HG03575 (cell line): ENCODE results near the gene TGFB3.
"Not testable (repeated sequence)": the region's sequence is repeated elsewhere in the genome, so short reads cannot be mapped to it uniquely, and the experiment has no call there.

ENCODE experiments used
- ATAC-seq: cut with Tn5 transposase; IDR thresholded peaks from one replicate; pipeline ENCODE4 v1.9.1; 2021; ENCODE audit not compliant: unreplicated experiment, insufficient number of reproducible peaks, low FRiP score; ENCODE audit errors: extremely low read depth

TGFB3 gene

GRCh38 chr14:75981426-75982265, at the start of gene TGFB3:
TSS of gene TGFB3 (minus strand) at chr14:75981995. CDS start at chr14:75980893, 1,102 bp downstream.
- no peak for ATAC-seq

DNA sequence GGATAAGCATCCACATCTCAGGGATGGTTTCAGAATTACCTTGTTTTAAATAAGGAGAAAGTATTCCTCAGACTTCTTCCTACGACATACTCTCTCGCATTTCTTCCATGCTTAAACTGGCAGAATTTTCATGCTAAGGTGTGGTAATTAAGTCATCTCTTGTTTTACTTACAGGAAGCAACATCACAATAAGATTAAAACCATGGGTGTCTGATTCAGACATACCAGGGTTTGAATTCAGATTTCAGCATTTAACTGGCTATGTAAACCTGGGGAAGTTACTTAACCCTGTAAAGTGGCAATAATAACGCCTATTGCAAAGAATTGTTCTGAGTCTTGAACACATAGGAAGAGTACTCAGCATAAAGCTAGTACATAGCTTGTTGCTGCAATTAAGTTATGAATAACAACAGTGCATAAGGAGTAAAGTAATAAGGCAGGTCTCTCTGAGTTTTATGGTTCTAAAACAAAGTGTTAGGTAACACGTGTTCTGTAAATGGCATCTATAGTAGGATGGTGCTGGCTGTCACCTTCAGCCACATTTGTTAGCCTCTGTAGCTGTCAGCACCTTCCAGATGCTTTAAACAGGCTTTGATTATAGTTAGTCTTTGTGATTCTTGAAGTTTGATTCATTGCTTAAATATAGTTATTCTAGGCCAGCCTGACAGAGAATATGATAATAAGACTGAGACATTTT, 42.6 kb upstream of the TGFB3 start:
- ATAC-seq, result no peak

- no peak for ATAC-seq
Measured at GRCh38 chr14:76023757-76024156, 42.0 kb upstream of the TGFB3 start.

- no peak for ATAC-seq
Measured at GRCh38 chr14:76022991-76023390, 41.2 kb upstream of the TGFB3 start.

GRCh38 chr14:76019676-76020075, 37.9 kb upstream of the TGFB3 start:
- no peak for ATAC-seq

DNA sequence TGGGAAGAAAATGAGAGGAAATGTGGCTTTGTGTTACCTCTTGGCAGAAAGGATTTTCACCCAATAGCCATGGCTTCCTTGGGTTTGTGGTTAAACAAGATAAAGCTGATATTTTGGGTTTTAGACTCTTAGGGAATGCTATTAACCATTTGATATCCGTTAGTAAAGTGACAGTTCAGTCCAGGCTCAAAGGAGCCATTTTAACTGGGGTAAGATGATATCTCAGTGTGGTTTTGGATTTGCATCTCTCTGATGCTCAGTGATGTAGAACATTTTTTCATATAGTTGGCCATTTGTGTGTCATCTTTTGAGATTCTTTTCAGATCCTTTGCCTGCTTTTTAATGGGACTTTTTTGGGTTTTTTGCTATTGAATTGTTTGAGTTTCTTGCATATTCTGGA, 33.9 kb upstream of the TGFB3 start:
- ATAC-seq, result no peak

DNA sequence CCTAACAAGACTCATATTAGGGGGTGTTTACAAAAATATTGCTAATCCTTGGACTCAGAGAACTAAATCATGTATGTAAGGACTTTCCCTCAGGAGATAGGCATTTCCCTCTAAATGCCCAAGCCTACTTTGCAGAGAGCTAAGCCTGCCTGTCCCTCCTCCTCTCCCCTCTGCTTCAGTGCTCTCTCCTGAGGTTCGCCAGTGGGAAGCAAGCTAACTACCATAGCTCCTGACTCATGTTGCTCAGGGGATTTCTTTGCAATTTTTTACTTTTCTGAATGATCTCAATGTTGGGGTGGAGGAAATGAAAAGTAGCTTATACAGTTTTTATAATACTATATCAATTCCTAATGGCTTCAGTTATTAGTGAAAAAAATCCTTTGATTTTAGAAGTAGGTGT, 33.4 kb upstream of the TGFB3 start:
- no peak for ATAC-seq

- no peak for ATAC-seq
Measured at GRCh38 chr14:76012354-76012753, 30.6 kb upstream of the TGFB3 start.

- ATAC-seq, result no peak
Measured at GRCh38 chr14:76011930-76012329, 30.1 kb upstream of the TGFB3 start.

- not testable (repeated sequence) for ATAC-seq
Measured at GRCh38 chr14:76009627-76010026, 27.8 kb upstream of the TGFB3 start.

DNA sequence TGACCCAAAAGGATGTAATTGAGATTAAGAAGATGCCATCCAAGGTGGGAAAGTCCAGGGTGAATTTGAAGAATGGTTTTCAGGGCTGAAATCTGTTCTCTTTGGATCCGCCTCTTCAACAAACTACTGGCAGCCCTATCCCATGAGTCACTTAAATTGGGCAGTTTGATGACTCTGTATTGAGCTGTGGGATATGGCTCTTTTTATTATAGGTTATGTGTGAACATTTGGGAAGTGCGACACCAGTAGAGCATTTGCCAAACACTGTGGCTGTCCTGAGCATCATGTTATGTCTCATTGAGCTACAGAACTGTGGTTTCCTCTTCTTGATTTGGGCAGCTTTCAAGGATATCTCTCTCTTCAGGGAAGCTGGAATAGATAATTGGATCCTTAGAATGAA, 26.1 kb upstream of the TGFB3 start:
- ATAC-seq, result no peak

- ATAC-seq, result no peak
Measured at GRCh38 chr14:76007379-76007778, 25.6 kb upstream of the TGFB3 start.

DNA sequence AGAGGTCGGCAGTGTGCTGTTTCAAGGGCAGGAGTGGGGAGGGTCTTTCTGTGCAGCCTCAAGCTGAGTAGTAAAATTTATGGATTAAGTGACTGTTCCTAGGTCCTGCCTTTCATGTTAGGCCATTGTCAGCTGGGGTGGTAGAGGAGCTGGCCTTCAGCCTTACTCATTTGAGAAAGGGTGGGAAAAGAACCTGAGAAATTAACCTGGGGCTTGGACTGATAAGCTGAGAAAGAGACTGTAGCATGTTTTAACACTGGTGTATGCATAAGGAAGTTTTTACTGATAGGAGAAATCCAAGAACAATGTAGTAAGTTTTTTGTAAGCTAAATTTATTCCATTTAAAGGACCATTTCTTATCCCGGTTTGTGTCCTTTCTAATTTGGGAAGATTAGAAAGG, 24.5 kb upstream of the TGFB3 start:
- no peak for ATAC-seq

- ATAC-seq, result no peak
Measured at GRCh38 chr14:76002383-76002782, 20.6 kb upstream of the TGFB3 start.

DNA sequence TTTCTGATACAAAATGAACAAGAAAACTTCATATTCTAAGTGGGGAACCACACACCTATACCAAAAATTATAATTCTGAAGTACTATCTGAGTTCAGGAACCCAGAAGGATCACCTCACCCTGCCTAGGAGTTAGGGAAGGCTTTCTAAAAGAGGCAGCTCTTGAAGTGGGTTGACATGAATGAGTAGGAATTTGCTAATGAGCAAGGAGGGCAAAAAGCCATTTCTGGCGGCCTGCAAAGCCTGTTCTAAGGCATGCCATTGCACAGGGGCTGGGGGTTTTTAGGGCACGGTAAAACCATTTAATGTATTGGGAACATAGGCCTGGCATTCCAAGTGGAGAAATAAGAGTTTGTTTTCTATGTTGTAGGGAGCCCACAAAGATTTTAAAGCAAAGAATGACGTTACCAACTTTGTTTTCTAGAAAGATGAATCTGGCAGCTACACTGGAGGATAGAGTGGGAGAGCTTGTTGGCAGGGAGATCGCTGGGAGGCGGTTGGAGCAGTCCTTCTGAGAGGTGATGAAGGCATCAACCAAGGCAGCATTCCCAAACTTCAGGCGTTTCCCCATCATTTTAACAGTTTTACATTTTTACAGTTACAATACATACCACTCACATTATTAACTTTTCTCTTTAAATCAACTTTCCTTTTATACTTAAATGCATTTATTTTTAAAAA, 17.9 kb upstream of the TGFB3 start:
- no peak for ATAC-seq

DNA sequence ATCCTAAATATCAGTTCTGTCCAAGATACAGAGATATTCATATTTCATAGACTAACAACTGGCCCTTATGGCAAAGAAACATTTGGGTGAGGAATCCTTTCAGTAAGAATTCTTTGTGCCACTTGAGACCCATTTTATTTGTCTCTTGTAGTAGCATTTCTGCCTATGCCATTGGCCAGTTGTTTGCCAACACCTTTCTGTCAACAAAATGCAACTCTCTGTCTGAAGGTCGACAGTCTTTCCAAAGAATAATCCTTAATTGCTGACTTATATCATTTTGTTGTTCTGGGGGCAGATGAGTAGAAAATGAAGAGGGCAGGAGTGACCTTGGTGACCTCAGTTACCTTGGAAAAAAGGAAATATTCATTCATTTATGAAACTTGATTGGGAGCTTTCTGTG, 14.7 kb upstream of the TGFB3 start:
- no peak for ATAC-seq

GRCh38 chr14:75995372-75996041, 13.7 kb upstream of the TGFB3 start:
- no peak for ATAC-seq

DNA sequence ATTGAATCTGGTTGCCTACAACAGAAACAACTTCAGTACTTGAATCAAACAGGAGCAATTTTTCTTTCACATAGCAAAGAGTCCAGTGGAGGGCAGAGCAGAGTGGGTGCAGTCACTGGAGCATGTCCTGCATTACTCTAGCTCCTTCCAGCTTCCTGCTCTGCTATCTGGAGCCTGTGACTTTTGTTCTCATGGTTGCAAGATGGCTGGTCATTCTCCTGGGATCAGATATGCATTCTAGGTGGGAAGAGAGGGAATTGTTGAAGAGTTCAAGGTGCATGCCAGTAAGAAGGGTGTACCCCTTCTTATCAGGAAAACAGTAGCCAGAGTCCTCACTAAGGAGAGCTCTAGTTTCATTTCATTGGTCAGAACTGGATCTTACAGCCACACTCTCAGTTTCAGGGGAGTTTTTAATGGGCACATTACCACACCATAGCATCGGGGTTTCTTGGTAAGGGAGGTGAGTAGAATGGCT, 11.8 kb upstream of the TGFB3 start:
- ATAC-seq, result no peak

DNA sequence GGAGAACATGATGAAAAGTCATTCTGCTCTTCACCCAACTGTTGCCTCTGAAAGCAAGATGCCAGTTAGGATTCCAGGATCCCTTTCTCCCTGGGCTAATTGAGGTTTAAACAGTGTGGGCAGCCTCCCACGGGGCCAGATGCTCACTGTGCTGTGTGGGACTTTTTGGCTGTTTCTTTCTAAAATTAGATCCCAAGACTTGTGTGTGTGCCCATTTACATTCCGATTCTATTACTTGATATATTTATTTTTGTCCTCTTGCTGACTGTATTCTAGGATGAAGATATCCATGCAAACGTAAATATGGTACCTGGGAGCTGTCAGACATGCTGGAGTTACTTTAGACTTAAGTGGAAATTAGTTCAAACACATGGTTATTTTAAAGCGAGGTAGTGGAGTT, 10.0 kb upstream of the TGFB3 start:
- ATAC-seq, result no peak
